Measurements from ENCODE around the gene ING5.
A peak's percentile ranks its signal among the peaks of the same experiment; 100 is the strongest.

The ING5 gene

DNA sequence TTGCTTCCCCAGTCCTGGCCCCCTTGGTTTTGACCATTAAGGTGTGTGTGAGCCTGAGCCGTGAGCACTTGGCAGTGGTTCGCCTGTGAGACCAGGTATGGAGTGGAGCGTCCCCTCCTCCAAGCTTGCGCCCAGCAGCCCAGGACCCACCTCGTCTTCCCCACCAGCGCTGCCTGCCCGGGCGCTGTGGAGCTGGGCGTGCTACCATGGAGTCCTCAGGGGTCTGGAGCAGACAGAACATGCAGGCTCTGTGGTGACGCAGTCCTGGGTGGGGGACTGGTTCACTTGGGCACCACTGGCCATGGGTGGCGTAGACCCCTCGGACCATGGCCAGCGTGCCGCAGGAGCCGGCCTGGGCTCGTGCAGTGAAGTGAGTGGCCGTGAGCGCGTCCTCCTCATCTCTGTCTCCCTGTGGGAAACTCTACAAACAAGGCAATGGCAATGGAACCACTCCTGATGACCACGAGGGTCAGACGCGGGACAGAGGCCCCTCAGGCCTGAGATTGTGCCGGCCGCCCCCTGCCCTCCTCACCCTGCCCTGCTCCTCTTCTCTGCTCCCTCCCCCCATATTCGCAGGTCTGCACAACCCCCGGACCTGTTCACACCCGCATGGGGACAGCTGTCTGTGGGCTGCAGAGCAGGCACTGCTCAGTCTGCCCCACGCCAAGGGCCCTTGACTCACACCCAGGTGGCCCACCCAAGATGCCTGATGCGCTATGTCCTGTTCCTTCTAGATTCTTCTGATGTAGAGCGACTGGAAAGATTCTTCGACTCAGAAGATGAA, 30.2 kb upstream of the ING5 start:
- DNase-seq (ENCODE audit: low read depth, low spot score) = no peak
- no peak overlapping the region for H3K27ac ChIP-seq

DNA sequence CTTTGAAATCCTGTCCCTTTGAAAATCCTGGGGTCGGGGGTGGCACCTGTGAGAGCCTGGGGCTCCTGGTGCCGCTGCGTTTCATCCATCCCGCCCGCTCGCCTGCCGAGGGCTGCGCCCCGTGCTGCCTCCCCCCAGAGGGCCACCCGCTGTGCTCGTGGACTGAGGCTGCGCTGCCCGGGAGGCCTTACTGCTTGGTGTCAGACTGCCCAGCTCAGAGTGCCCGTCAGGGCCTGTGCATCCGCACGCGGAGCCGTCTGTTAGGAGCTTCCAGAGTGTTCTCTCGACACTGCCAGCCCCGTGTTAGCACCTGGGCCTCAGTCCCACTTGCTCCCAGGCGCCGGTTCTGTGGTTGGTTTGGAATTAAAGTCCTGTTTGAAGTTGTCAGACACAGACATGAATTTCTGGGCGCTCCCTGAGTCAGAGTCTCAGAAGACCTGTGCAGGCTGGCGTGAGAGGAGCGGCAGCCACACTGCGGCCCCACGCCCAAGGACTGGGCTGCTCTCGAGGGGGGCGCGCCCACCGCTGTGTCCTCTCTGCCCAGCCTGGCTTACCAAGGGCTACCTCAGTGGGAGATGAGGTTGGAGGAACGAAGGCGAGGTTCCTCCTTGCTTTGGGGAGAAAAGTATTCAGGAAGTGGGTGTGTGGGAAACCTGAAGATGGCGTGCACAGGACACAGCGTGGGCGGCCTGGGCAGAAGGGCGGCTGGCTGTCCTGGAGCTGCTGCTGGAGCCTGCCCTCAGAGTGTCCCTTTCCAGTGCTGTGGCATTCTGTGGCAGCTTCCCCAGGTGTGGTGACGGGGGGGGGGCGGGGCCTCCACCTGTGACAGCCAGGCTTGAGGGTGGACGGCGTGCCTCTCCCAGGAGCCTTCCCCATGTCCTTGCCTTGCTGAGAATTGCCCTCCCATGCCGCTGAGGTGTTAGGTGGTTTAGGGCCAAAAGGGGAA, 29.3 kb upstream of the ING5 start:
- DNase-seq (ENCODE audit: low read depth, low spot score) = no peak
- H3K27ac ChIP-seq = no peak overlapping the region

DNA sequence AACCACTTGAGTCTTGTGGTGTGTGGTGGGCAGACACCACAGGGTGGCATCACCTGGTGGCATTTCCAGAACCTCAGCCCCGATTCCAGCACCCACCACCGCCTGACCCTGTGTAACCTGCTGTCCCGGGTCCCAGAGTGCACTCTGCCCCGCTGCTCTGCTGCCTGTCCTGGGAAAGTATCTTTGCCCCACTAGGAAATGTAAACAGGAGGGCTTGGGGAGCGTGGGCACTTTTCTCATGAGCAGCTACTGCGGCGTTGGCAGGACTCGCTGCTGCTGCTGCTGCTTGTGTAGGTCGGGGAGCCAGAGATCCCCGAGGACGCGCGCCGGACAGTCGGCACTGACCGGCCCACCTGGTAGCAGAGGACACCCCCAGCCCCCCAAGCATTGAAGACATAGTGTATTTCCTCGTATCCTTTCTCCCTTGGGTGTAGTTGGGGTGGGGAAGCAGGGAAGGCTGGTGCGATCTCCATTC, 28.6 kb upstream of the ING5 start:
- no peak for DNase-seq (ENCODE audit: low read depth, low spot score)
- H3K27ac ChIP-seq = no peak overlapping the region

DNA sequence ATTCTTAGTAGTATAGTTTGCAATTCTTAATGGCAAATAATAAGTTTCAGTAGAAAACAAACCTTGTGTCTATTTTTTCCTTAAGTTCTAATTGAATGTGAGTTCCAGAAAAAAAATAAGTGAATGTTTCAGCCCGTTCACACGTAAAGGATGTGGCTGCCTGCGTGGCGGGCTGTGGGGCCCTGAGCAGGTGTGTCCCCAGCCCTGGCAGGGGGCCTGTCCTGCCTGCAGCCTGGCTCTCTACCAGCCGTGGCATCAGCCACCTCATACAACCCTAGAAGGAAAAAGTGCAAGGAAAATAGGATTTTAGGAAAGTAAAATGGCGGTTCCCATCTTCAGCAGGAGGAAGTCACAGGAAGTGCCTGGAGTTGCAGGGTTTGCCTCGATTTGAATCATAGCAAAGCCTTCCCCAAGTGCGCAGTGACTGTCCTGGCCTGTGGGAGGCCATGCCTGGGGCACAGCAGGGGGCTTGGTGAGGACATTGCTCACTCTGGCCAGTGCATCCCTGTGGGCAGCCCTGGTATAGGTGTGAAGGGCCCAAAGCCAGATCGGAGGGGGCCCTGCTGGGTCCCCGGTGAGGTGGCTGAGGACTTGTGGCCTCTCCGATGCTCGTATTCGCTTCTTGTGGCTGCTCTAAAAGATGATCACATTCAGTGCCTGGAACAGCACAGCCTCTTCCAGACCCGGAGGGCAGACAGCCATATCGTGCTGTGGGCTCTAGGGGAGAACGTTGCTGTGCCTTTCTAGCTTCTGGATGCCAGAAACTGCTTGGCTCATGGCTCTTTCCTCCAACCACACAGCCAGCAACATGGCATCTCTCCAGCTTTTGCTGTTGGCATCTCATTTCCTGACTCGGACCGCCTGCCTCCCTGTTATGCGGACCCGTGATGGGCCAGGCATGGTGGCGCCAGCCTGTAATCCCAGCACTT, 27.8 kb upstream of the ING5 start:
- no peak overlapping the region for H3K27ac ChIP-seq
- no peak for DNase-seq (ENCODE audit: low read depth, low spot score)

DNA sequence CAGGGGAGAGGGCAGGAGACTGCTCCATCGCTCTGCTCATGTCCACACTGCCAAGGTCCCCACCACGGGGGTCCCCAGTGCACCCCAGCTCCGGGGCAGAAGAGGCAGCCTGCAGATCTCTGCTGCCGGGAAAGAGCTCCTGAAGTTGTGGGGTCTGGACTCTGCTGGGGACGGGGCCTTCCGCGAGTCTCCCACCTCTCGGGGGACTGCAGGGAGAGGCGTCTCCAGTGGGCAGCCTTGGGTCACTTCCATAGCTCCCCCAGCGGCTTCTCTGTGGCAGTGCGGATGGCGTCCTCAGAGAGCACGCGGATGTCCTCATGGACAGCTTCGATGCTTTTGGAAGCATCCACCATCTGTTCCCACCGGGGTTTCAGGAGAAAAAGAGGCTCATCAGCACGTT, 26.0 kb upstream of the ING5 start:
- no peak for DNase-seq (ENCODE audit: low read depth, low spot score)
- H3K27ac ChIP-seq = no peak overlapping the region

DNA sequence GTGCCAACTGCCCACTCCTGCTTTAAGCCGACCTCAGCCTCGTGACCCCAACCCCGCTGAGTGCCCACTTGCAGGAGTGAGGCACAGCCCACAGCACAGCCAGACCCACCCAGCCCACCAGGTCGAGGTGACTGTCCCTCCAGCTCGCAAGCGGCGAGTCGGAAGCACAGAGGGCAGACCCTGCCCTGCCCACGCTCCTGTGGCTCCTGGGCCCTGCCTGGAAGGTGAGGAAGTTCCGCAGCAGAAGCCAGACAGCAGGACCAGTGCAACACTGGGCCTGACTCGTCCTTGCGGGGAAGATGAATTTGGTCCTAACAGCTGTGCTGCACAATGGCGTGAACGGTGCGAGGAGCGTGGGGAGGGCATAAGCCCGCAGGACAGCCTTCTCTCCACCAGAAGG, 25.2 kb upstream of the ING5 start:
- no peak for DNase-seq (ENCODE audit: low read depth, low spot score)
- no peak overlapping the region for H3K27ac ChIP-seq

GRCh38 chr2:241677392-241677791, 24.4 kb upstream of the ING5 start:
- DNase-seq (ENCODE audit: low read depth, low spot score) = no peak
- H3K27ac ChIP-seq = no peak overlapping the region

GRCh38 chr2:241678307-241678706, 23.5 kb upstream of the ING5 start:
- no peak overlapping the region for H3K27ac ChIP-seq
- DNase-seq (ENCODE audit: low read depth, low spot score) = no peak

DNA sequence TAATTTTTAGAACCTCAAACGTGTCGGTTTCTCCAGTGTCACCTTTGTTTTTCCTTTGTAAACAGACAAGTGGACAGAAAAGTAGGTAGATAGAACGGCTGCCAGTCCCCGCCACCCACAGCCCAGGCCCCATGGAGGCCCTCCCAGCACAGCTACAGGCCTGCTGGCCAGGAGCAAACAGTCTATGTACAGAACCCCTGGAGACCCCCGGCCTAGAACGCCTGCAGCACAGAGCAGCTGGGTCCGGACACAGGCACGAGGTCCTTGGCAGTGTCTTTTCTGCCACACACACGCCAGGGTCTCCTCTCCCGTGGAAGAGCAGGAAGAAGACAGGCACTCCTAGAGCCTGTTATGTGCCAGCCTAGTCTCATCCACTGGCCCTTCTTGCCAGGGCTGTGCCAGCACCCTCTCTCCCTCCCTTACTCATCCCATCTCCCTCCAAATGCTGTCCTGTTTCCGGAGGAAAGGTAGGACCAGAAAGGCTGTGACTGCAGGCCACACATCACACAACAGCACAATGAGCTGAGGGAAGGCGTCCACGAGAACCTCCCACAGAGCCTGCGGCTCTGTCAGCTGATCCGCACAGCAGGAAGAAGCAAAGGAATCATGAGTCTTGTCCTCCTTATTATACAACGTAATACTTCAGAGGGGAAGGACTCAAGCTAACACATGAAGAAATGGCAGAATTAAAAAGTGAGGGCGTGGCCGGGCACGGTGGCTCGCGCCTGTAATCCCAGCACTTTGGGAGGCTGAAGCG, 22.9 kb upstream of the ING5 start:
- DNase-seq (ENCODE audit: low read depth, low spot score) = no peak

GRCh38 chr2:241680044-241680443, 21.8 kb upstream of the ING5 start:
- no peak for DNase-seq (ENCODE audit: low read depth, low spot score)
- H3K27ac ChIP-seq = no peak overlapping the region

More for the DNA sequence above, 22.9 kb upstream of the ING5 start:
- H3K27ac ChIP-seq = no peak overlapping the region

GRCh38 chr2:241680827-241681599, 20.8 kb upstream of the ING5 start:
- no peak overlapping the region for H3K27ac ChIP-seq
- DNase-seq (ENCODE audit: low read depth, low spot score) = no peak

- DNase-seq (ENCODE audit: low read depth, low spot score) = no peak
- peak overlapping the region; percentile 78 for H3K27ac ChIP-seq
Measured at GRCh38 chr2:241686324-241686649, 15.6 kb upstream of the ING5 start.

GRCh38 chr2:241686650-241687425, 15.0 kb upstream of the ING5 start, which contains the start of gene DTYMK:
DTYMK (minus strand) TSS chr2:241686815; CDS start chr2:241686783, 32 bp downstream.
- peak within 1 kb of the TSS; percentile 78 for H3K27ac ChIP-seq
- DNase-seq (ENCODE audit: low read depth, low spot score) = peak; percentile 68

DNA sequence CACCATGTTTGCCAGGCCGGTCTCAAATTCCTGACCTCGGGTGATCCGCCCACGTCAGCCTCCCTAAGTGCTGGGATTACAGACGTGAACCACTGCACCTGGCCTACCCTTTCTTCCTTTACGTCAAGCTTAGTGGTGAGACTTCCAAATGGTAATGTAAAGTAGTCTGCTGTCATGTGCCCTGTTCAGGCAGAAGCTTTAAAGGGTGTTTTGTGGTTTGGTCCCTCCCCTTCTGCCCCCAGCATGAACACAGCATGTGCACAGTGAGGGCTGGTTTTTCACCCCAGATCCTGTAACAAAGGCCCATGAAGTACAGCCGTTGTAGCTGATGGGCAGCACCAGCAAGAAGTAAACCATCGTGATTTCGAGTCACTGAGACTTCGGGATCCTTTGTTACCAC, 12.5 kb upstream of the ING5 start:
- DNase-seq (ENCODE audit: low read depth, low spot score) = no peak

GRCh38 chr2:241690202-241690717, 11.6 kb upstream of the ING5 start:
- no peak for DNase-seq (ENCODE audit: low read depth, low spot score)
- no peak overlapping the region for H3K27ac ChIP-seq

More for the DNA sequence above, 12.5 kb upstream of the ING5 start:
- H3K27ac ChIP-seq = no peak overlapping the region

DNA sequence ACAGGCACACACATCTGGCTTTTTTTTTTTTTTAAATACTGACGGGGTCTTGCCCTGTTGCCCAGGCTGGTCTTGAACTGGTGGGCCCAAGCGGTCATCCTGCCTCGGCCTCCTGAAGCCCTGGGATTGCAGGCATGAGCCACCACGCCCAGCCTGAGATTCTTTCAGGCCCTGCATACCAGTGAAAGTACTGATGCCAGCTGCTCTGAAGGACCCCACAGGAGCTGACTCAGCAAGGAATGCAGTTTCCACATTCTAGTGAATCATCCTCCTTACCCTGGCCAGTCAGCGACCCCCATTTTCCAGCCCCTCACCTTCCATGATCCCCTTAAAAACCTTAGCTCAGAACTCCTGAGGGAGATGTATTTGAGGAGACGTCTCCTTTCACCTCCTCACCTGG, 9.4 kb upstream of the ING5 start:
- no peak overlapping the region for H3K27ac ChIP-seq
- no peak for DNase-seq (ENCODE audit: low read depth, low spot score)

- no peak for DNase-seq (ENCODE audit: low read depth, low spot score)
- H3K27ac ChIP-seq = no peak overlapping the region
Measured at GRCh38 chr2:241695651-241696050, 6.2 kb upstream of the ING5 start.

- peak; percentile 46 for DNase-seq (ENCODE audit: low read depth, low spot score)
- H3K27ac ChIP-seq = peak overlapping the region; percentile 83
Measured at GRCh38 chr2:241701149-241701398, 765 bp upstream of the ING5 start.

All from epithelial cell of prostate (primary cell).